HL-60 (cell line): ENCODE data around the gene TCL1B.

Source experiments
- DNase-seq, 2 experiments: peaks; one replicate each; pipeline ENCODE4 v3.0.0-alpha.2; 2010 to 2020; ENCODE audit warnings: low read depth in 1 of 2, low spot score in 1 of 2
- H3K27ac ChIP-seq: fragments of 250-450 bp; sonication (Bioruptor Pico); replicated peaks from 2 replicates; pipeline ENCODE4 v1.5.1; 2020; ENCODE audit warnings: mild to moderate bottlenecking, moderate library complexity
- H3K27me3 ChIP-seq: fragments of 250-450 bp; sonication (Bioruptor Pico); 2 replicates; pipeline ENCODE4 v1.5.1; 2021; ENCODE audit warnings: mild to moderate bottlenecking, moderate library complexity; ENCODE audit not compliant: insufficient read depth, poor library complexity, severe bottlenecking
- H3K4me3 ChIP-seq: replicated peaks from 2 replicates; pipeline ENCODE4 v1.5.1; 2011; ENCODE audit warnings: mild to moderate bottlenecking, control low read depth, low read length; ENCODE audit not compliant: insufficient read depth
- GABPA ChIP-seq: IDR thresholded peaks from 2 replicates; pipeline ENCODE4 v1.6.1; 2012; ENCODE audit warnings: low read depth
- POLR2AphosphoS5 ChIP-seq: IDR thresholded peaks from 2 replicates; pipeline ENCODE4 v1.6.1; 2012; ENCODE audit warnings: low read depth
- SPI1 ChIP-seq: IDR thresholded peaks from 2 replicates; pipeline ENCODE4 v1.6.1; 2012; ENCODE audit warnings: low read depth, mild to moderate bottlenecking, borderline replicate concordance
- TF ChIP-seq, protein P1 (sequence below): IDR thresholded peaks from 2 replicates; pipeline ENCODE4 v1.6.1; 2012; ENCODE audit warnings: low read depth; ENCODE audit not compliant: insufficient replicate concordance
- TF ChIP-seq, protein P2 (sequence below): IDR thresholded peaks from one replicate; pipeline ENCODE4 v1.5.1; 2011; ENCODE audit warnings: low read length, control low read depth, inconsistent platforms; ENCODE audit not compliant: insufficient read depth

The TCL1B gene

DNA sequence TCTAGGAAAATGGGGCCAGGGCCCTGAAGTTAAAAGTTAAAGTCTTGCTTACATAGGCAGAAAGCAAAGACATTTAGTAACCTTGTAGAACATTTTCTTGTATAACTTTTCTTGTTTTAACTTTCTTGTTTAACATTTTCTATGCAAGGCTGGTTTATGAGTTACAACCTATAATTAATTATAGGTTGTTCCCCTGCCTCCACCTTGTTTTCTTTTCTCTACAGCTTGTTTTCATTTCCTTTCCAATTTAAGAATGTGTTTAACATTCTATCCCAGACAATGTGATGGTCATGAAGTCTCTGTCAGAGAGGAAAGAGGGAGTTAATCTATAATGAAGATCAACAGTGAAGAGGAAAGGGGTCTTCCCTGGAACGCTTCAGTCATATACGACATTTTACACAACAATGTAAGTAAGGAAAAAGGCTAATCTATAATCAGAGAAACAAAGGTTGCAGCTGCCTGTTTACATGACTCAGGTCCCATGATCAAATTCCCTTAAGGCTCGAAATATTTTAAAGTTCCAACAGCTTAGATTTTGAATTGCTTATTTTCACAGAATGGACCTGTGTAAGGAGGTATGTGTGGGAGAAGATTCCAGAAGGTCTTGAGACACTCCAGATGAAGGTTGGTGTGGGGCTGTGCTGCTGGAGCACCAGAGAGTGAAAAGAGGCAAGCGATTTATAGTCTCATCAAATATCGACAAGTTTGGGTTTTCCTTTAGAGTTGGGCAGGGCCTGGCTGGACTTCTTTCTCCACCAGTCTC is 34.2 kb upstream of the TCL1B start:
- TF ChIP-seq POLR2AphosphoS5 = no peak
- TF ChIP-seq, protein P1, sequence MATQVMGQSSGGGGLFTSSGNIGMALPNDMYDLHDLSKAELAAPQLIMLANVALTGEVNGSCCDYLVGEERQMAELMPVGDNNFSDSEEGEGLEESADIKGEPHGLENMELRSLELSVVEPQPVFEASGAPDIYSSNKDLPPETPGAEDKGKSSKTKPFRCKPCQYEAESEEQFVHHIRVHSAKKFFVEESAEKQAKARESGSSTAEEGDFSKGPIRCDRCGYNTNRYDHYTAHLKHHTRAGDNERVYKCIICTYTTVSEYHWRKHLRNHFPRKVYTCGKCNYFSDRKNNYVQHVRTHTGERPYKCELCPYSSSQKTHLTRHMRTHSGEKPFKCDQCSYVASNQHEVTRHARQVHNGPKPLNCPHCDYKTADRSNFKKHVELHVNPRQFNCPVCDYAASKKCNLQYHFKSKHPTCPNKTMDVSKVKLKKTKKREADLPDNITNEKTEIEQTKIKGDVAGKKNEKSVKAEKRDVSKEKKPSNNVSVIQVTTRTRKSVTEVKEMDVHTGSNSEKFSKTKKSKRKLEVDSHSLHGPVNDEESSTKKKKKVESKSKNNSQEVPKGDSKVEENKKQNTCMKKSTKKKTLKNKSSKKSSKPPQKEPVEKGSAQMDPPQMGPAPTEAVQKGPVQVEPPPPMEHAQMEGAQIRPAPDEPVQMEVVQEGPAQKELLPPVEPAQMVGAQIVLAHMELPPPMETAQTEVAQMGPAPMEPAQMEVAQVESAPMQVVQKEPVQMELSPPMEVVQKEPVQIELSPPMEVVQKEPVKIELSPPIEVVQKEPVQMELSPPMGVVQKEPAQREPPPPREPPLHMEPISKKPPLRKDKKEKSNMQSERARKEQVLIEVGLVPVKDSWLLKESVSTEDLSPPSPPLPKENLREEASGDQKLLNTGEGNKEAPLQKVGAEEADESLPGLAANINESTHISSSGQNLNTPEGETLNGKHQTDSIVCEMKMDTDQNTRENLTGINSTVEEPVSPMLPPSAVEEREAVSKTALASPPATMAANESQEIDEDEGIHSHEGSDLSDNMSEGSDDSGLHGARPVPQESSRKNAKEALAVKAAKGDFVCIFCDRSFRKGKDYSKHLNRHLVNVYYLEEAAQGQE = no peak
- TF ChIP-seq, protein P2, sequence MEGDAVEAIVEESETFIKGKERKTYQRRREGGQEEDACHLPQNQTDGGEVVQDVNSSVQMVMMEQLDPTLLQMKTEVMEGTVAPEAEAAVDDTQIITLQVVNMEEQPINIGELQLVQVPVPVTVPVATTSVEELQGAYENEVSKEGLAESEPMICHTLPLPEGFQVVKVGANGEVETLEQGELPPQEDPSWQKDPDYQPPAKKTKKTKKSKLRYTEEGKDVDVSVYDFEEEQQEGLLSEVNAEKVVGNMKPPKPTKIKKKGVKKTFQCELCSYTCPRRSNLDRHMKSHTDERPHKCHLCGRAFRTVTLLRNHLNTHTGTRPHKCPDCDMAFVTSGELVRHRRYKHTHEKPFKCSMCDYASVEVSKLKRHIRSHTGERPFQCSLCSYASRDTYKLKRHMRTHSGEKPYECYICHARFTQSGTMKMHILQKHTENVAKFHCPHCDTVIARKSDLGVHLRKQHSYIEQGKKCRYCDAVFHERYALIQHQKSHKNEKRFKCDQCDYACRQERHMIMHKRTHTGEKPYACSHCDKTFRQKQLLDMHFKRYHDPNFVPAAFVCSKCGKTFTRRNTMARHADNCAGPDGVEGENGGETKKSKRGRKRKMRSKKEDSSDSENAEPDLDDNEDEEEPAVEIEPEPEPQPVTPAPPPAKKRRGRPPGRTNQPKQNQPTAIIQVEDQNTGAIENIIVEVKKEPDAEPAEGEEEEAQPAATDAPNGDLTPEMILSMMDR = no peak
- TF ChIP-seq GABPA = no peak
- no peak for TF ChIP-seq SPI1

DNA sequence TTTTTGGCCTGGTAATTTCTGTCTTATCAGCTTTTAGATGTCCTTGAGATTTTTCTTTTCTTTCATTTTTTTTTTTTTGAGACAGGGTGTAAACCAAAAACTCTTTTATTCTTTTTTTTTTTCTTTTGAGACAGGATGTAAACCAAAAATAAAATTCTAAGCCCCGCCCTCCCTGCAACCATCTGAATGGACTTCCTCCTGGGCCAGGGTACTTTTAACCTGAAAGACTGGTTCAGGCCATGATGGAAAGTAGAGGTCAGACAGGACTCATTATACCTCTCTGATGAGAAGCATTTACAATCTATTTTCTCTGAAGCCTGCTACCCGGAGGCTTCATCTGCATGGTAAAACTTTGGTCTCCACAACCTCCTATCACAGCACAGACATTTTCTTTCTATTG is 33.5 kb upstream of the TCL1B start:
- no peak overlapping the region for H3K4me3 ChIP-seq
- TF ChIP-seq SPI1 (no peak), POLR2AphosphoS5 (no peak), GABPA (no peak)
- TF ChIP-seq, protein P1 = no peak
- TF ChIP-seq, protein P2 = no peak
- no peaks in the 10 kb centered on the region for H3K27me3 ChIP-seq
- no peak for DNase-seq
- H3K27ac ChIP-seq = no peak overlapping the region

More for the DNA sequence above, 34.2 kb upstream of the TCL1B start:
- Histone ChIP-seq H3K27me3 (no peaks in the 10 kb centered on the region), H3K27ac (no peak overlapping the region), H3K4me3 (no peak overlapping the region)
- DNase-seq = no peak

DNA sequence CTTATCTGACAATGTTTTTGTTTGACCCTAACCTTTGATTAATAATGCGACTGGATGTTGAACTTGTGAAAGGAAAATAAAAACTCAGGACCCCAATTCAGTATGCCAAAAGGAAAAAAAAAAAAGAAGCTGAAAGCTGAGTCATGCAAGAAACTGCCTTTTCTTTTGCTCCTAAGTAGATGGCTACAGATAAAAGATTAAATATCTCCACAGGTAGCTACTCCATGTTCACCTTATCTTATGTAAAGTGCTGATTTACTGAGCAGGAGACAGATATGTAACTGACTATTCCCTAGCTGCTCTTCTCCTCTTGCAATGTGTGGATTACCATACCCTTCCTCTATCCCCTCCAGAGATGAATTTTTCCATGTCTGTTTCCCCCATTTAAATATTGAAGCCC is 30.8 kb upstream of the TCL1B start:
- no peak overlapping the region for H3K4me3 ChIP-seq
- no peak overlapping the region for H3K27ac ChIP-seq
- DNase-seq = no peak
- H3K27me3 ChIP-seq = no peaks in the 10 kb centered on the region
- TF ChIP-seq, protein P1 = no peak
- TF ChIP-seq SPI1 (no peak), POLR2AphosphoS5 (no peak), GABPA (no peak)
